Endothelial cell (in vitro differentiated cells): ENCODE data around the gene PAPPA2. TPM values are rescaled to one million over a fixed set of nuclear protein-coding genes. Genes with fewer than 3 reads are reported as not detected.

Experiments used
- DNase-seq: peaks from one replicate; pipeline ENCODE4 v3.0.0; 2021; ENCODE audit warnings: low spot score
- H3K27ac Mint-ChIP-seq: one replicate; pipeline ENCODE4 v1.8.0; 2021; ENCODE audit warnings: mixed read lengths, inconsistent platforms; ENCODE audit not compliant: unreplicated experiment
- H3K27me3 Mint-ChIP-seq: one replicate; pipeline ENCODE4 v1.8.0; 2021; ENCODE audit warnings: mild to moderate bottlenecking, moderate library complexity, mixed read lengths, inconsistent platforms; ENCODE audit not compliant: unreplicated experiment
- H3K36me3 Mint-ChIP-seq: one replicate; pipeline ENCODE4 v1.8.0; 2021; ENCODE audit warnings: mild to moderate bottlenecking, low read depth, mixed read lengths, inconsistent platforms; ENCODE audit not compliant: unreplicated experiment
- H3K4me1 Mint-ChIP-seq: one replicate; pipeline ENCODE4 v1.8.0; 2021; ENCODE audit warnings: mild to moderate bottlenecking, mixed read lengths, inconsistent platforms; ENCODE audit not compliant: unreplicated experiment
- H3K4me3 Mint-ChIP-seq: one replicate; pipeline ENCODE4 v1.8.0; 2021; ENCODE audit warnings: mild to moderate bottlenecking, mixed read lengths, inconsistent platforms; ENCODE audit not compliant: unreplicated experiment
- H3K9me3 Mint-ChIP-seq: one replicate; pipeline ENCODE4 v1.8.0; 2021; ENCODE audit warnings: mixed read lengths, inconsistent platforms; ENCODE audit not compliant: unreplicated experiment
- CTCF ChIP-seq: fragments of 200-600 bp; sonication (generic); IDR thresholded peaks from one replicate; pipeline ENCODE4 v1.5.0; 2021; ENCODE audit warnings: antibody characterized with exemption; ENCODE audit not compliant: unreplicated experiment
- total RNA-seq: library from RNA; stranded (reverse); fragmentation: NEBNext Ultra II Directional; extraction: Animal tissue kit (Norgen Biotek cat#: 25700); gene quantifications from one replicate; pipeline ENCODE4 v1.2.1, GENCODE V29; 2021; ENCODE audit not compliant: unreplicated experiment

Gene PAPPA2
- total RNA-seq, 1 donor from 2014 or later = 0.33 TPM

- Mint-ChIP-seq H3K27ac (no peak overlapping the region), H3K27me3 (no peaks in the 10 kb centered on the region), H3K4me1 (peaks cover 18% of the 10 kb centered on the region), H3K4me3 (no peak overlapping the region), H3K9me3 (no peaks in the 10 kb centered on the region), H3K36me3 (no peaks in the 10 kb centered on the region)
- TF ChIP-seq CTCF = no peak
- no peak for DNase-seq
Observed at GRCh38 chr1:176799327-176799726, 336.4 kb downstream of the PAPPA2 start.

GRCh38 chr1:176800978-176801513 is 338.1 kb downstream of the PAPPA2 start:
- peaks cover 27% of the 10 kb centered on the region for H3K4me1 Mint-ChIP-seq
- no peak for DNase-seq
- TF ChIP-seq CTCF = no peak
- no peaks in the 10 kb centered on the region for H3K9me3 Mint-ChIP-seq
- H3K27ac Mint-ChIP-seq = no peak overlapping the region
- no peaks in the 10 kb centered on the region for H3K27me3 Mint-ChIP-seq
- H3K36me3 Mint-ChIP-seq = no peaks in the 10 kb centered on the region
- no peak overlapping the region for H3K4me3 Mint-ChIP-seq

- Mint-ChIP-seq H3K4me1 (peaks cover 30% of the 10 kb centered on the region), H3K27ac (no peak overlapping the region), H3K27me3 (no peaks in the 10 kb centered on the region)
Observed at GRCh38 chr1:176801514-176802020, 338.6 kb downstream of the PAPPA2 start.

GRCh38 chr1:176802316-176802715 is 339.3 kb downstream of the PAPPA2 start:
- Mint-ChIP-seq H3K9me3 (no peaks in the 10 kb centered on the region), H3K4me1 (peaks cover 30% of the 10 kb centered on the region), H3K27me3 (no peaks in the 10 kb centered on the region), H3K36me3 (no peaks in the 10 kb centered on the region), H3K4me3 (no peak overlapping the region), H3K27ac (no peak overlapping the region)
- TF ChIP-seq CTCF = no peak
- DNase-seq = no peak

More at GRCh38 chr1:176801514-176802020, 338.6 kb downstream of the PAPPA2 start:
- H3K4me3 Mint-ChIP-seq = no peak overlapping the region
- H3K36me3 Mint-ChIP-seq = no peaks in the 10 kb centered on the region
- H3K9me3 Mint-ChIP-seq = no peaks in the 10 kb centered on the region
- no peak for DNase-seq
- TF ChIP-seq CTCF = no peak

GRCh38 chr1:176803042-176803441 is 340.1 kb downstream of the PAPPA2 start:
- Mint-ChIP-seq H3K27me3 (no peaks in the 10 kb centered on the region), H3K4me1 (peaks cover 30% of the 10 kb centered on the region), H3K4me3 (no peak overlapping the region), H3K9me3 (no peaks in the 10 kb centered on the region), H3K27ac (no peak overlapping the region), H3K36me3 (no peaks in the 10 kb centered on the region)
- no peak for DNase-seq
- no peak for TF ChIP-seq CTCF
